Esophagus (tissue), 2 donors: ENCODE results near the gene SFMBT2. TPM values are rescaled to one million over a fixed set of nuclear protein-coding genes. Genes with fewer than 3 reads are reported as not detected.

Experiments used
- H3K27ac ChIP-seq, 2 donors: one replicate each; pipeline ENCODE4 v1.5.1; 2013; ENCODE audit warnings: low read depth in 2 of 2, mild to moderate bottlenecking in 2 of 2, inconsistent platforms in 1 of 2, low read length in 1 of 2, moderate library complexity in 1 of 2
- H3K27me3 ChIP-seq, 2 donors: one replicate each; pipeline ENCODE4 v1.6.1; 2013; ENCODE audit warnings: low read length in 2 of 2, control low read depth in 1 of 2, mild to moderate bottlenecking in 1 of 2; ENCODE audit not compliant: insufficient read depth in 2 of 2, control insufficient read depth in 1 of 2
- H3K36me3 ChIP-seq, 2 donors: one replicate each; pipeline ENCODE4 v1.6.1; 2013; ENCODE audit warnings: low read length in 1 of 2; ENCODE audit not compliant: control insufficient read depth in 2 of 2, insufficient read depth in 2 of 2
- H3K4me1 ChIP-seq, 2 donors: one replicate each; pipeline ENCODE4 v1.6.1; 2013; ENCODE audit warnings: low read length in 1 of 2; ENCODE audit not compliant: control insufficient read depth in 2 of 2, insufficient read depth in 2 of 2
- H3K4me3 ChIP-seq, 2 donors: one replicate each; pipeline ENCODE4 v1.5.1; 2013; ENCODE audit warnings: low read length in 2 of 2, mild to moderate bottlenecking in 2 of 2, low read depth in 1 of 2, moderate library complexity in 1 of 2
- H3K9me3 ChIP-seq, 2 donors: one replicate each; pipeline ENCODE4 v1.6.1; 2013; ENCODE audit warnings: mild to moderate bottlenecking in 2 of 2, low read depth in 1 of 2, low read length in 1 of 2, moderate library complexity in 1 of 2; ENCODE audit not compliant: control insufficient read depth in 2 of 2, insufficient read depth in 1 of 2
- WGBS, 2 donors: extraction: QIAGEN DNeasy Blood & Tissue Kit; methylation state at CpG; one replicate each; pipeline ENCODE4 v1.1.7; 2013; 5-methylcytosine and 5-hydroxymethylcytosine counted together
- polyA plus RNA-seq, 2 donors: library from polyadenylated mRNA; stranded (reverse); fragments of 200-250 nt; gene quantifications; one replicate each; pipeline ENCODE4 v1.2.3, GENCODE V29; 2013
- donor health status: healthy with polysubstance abuse.
- donor health status: Bipolar disorder and iron deficiency.

The SFMBT2 gene
- polyA plus RNA-seq, 2 donors = 0.45 to 0.55 TPM

DNA sequence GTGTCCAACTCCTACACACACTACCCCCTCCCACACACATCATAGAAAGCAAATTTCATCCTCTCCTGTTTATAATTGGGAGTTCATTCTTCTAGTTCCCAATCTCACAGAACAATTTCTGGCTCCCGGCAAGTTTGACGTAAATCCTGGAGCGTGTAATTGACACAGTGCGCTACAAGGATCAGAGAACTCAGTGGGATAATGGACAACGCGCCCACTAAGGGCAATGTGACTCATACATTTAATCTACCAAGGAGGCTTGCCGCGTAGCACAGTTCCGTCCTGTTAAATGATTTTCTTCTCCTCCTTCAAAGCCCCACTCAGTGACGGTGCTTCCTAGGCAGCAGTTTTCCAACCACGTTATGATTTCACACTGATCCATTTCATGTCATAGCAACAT, 277.6 kb downstream of the SFMBT2 start:
- WGBS, 2 donors = 82 to 91% methylated on average over 11 of the region's 11 CpGs
- Histone ChIP-seq H3K36me3 (no peaks in the 10 kb centered on the region), H3K4me3 (no peak overlapping the region), H3K9me3 (peaks cover 0 to 4% of the 10 kb centered on the region in 2 donors), H3K27me3 (no peaks in the 10 kb centered on the region), H3K4me1 (no peaks in the 10 kb centered on the region), H3K27ac (no peak overlapping the region)

DNA sequence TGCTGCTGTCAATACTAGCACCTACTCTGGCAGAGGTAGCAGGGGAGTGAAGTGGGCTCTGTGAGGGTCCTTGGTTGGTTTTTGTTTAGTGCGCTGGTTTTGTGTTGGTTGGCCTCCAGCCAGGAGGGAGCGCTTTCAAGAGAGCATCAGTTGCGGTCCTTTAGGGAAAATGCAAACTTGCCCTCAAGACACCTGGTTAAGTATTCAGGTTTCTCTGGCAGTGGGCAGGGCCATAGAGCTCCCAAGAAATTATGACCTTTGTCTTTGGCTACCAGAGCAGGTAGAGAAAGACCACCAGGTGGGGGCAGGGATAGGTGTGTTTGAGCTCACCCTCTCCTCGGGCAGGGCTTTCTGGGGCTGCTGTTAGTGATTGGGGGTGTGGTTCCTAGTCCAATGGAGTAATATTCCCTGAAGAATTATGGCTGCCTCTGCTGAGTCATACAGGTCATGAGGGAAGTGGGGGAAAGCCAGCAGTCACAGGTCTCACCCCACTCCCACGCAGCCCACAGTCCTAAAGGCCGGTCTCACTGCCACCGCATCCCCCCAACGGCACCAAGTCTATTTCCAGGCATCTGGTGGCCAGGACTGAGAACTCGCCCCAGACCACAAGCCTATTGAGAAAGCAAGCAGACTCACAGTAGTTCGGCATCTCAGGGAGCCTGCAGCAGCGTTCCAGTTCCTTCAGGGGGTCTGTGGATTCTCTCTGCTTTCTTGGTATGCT, 280.5 kb downstream of the SFMBT2 start:
- Histone ChIP-seq H3K9me3 (peaks cover 0 to 4% of the 10 kb centered on the region in 2 donors), H3K27ac (no peak overlapping the region), H3K4me1 (no peaks in the 10 kb centered on the region), H3K4me3 (no peak overlapping the region), H3K36me3 (no peaks in the 10 kb centered on the region), H3K27me3 (no peaks in the 10 kb centered on the region)
- WGBS, 2 donors = 87 to 88% methylated on average over 11 of the region's 11 CpGs

DNA sequence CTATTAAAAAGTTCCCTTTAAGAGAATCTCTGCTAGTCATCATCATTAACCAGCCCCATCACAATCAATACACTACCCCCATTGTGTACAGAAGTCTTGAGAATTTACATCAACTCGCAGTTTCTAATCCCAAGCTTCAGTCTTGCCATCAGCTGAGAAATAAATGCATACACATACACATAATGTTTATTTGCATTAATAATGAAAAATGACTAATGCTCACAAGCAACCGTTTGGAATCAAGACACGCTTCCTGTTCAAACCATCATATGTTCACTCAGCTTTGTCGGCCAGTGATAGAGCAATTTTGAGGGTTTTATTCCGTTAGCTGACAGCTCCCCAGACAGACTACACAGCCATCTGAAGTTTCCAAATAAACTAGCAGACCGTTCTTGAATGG, 287.1 kb downstream of the SFMBT2 start:
- no peaks in the 10 kb centered on the region for H3K27me3 ChIP-seq
- 51 to 52% methylated on average over 6 of the region's 6 CpGs for WGBS, 2 donors
- H3K9me3 ChIP-seq = no peaks in the 10 kb centered on the region

DNA sequence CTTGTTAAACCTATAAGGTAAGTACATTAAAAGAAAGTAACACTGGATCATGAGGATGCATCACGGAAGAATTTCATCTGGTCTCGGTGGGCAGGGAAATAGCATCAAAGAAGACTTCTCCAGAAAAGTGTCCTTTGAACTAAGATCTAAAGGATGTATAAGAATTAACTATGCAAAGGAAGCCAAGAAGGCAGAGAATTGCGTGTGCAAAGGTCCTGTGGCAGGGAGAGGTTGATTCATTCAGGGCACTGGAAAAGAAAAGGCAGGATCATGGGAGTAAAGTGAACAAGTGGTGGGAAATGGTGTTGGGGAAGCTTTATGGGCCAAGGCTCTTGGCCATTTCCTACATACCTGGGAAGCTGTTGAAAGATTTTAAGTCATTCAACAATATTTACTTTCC, 288.3 kb downstream of the SFMBT2 start:
- Histone ChIP-seq H3K4me1 (no peaks in the 10 kb centered on the region), H3K27me3 (no peaks in the 10 kb centered on the region), H3K9me3 (no peaks in the 10 kb centered on the region), H3K36me3 (no peaks in the 10 kb centered on the region), H3K4me3 (no peak overlapping the region), H3K27ac (no peak overlapping the region)
- WGBS, 2 donors = 76 to 91% methylated on average over 3 of the region's 3 CpGs

More for the DNA sequence above, 287.1 kb downstream of the SFMBT2 start:
- Histone ChIP-seq H3K4me3 (no peak overlapping the region), H3K36me3 (no peaks in the 10 kb centered on the region), H3K4me1 (no peaks in the 10 kb centered on the region), H3K27ac (no peak overlapping the region)

DNA sequence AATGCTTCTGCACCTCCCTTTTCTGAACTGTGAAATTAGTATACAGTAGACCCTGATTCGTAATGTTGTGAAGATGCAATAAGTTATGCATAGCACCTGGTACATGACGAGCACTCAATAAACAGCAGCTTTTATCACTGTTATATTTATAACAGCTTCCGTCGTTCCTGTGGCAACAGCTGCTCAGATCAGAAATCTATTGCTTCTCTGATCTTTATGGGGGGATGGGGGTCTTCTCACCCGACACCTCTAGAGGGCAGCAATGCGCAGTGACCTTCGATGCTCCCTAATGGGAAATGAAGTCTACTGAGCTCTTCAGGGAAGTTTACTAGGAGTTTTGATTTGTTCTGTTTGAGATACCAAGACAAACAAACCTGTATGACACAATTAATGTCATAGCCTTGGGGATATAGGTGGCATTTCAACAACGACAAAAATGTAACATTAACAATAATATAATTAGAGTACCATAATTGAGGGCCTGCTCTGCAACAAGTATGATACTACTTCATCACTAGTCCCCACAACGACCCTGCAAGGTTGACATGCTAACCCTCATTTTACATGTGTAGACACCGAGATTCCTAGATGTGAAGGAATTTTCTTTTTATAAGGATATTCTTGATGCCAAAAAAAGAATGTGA, 289.6 kb downstream of the SFMBT2 start:
- Histone ChIP-seq H3K9me3 (no peaks in the 10 kb centered on the region), H3K4me1 (no peaks in the 10 kb centered on the region), H3K36me3 (no peaks in the 10 kb centered on the region), H3K4me3 (no peak overlapping the region), H3K27ac (no peak overlapping the region), H3K27me3 (no peaks in the 10 kb centered on the region)
- 30 to 35% methylated on average over 10 of the region's 10 CpGs for WGBS, 2 donors

DNA sequence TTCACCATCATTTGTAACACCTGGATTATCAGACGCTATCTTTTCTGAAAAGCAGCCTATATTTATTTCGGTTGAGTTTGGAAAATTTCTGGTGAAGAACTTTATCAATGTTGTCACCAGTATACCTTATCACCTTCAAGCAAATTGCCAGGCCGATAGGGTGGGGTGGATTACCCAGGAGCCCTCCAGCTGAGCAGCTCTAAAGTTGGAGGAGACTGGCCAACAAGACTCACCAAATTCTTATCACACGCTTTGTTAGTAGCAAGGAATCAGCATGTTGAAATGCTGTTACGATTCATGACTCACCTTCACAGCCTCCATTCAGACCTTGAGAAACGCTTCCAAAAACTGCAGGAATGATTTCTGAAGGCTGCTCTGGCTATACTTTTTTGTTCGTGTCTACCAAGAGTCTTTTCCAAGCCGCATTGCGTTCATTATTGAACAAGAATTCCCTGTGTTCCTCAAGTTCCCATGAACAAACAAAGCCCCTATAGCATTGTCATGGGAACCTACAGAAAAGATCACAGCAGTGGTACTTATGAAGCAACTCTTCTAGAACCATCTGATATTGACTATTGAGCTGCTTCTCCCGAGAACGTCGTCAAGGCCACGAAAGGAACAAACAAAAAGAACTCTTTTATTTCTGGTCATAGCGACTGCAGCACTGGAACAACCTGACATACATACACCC, 291.4 kb downstream of the SFMBT2 start:
- H3K36me3 ChIP-seq = no peaks in the 10 kb centered on the region
- no peaks in the 10 kb centered on the region for H3K4me1 ChIP-seq
- H3K27me3 ChIP-seq = no peaks in the 10 kb centered on the region
- WGBS, 2 donors = 83 to 84% methylated on average over 14 of the region's 14 CpGs
- no peak overlapping the region for H3K27ac ChIP-seq
- no peak overlapping the region for H3K4me3 ChIP-seq
- H3K9me3 ChIP-seq = no peaks in the 10 kb centered on the region

DNA sequence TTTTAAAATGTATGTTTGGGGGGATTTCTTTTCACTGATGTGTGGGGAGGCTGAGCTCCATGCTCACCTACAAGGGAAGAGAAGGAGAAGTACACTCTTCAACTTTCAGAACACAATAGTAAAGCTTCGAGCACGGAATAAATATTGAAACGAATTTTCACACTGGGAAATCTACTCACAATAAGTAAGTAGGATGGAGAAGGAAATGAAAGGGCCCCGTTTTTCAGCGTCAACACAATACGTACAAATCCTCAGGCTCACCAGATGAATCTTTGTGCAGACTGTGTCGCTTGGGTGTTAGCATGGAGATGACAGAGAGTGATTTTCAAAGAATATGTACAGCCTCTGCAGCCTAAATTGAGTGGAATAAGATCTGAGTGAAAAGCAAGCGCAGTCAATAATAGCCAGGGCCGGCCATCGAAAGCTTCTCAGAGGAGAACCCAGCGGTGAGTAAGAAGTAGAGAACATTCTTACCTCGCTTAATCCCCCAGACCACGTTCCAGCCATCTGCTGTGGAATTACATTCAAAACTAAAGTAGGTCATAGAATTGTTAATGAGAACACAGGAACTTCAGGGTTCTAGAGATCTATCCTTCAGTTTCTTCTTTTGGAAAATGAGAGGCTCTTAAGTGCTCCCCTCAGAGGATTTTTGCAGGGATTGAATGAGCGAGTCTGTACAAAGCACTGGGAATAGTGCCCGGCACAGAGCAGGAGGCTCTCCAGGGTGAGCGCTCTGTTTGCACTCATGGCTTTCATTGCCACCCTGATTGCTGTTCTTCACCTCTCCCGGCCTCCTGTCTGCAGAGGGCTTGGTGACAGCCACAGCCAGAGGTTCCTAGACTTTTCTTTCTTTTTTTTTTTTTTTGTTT, 292.8 kb downstream of the SFMBT2 start:
- no peaks in the 10 kb centered on the region for H3K9me3 ChIP-seq
- H3K36me3 ChIP-seq = no peaks in the 10 kb centered on the region
- 70 to 72% methylated on average over 17 of the region's 17 CpGs for WGBS, 2 donors
- H3K27me3 ChIP-seq = no peaks in the 10 kb centered on the region
- H3K4me1 ChIP-seq = no peaks in the 10 kb centered on the region
- H3K4me3 ChIP-seq = no peak overlapping the region
- H3K27ac ChIP-seq = no peak overlapping the region

DNA sequence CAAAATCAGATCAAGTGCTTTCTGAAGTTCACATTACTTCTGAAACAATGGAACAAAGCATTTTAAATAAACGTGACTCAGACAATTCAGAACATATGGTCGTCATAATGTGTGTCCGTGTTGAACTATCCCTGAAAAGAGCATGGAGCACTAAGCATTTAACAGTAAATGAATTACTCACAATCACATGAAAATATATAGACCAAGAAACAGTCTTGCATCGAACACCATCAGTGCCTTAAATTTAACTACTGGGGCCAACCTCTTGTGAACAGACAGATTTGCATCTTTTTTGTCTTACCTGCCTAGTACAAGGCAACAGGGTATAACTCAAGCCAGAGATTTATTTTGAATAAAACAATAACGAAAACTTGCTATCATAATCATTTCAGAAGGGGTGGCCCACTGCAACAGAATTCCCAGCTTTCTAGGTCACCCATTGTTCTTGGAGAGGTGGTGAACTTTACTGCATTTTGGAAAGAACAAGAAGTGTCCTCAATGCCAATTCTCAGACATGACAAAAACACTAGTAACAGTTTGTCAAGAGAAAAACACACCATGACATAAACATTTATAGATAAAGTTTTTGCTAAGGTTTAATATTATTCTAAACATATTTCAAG, 293.5 kb downstream of the SFMBT2 start:
- WGBS, 2 donors = 83 to 85% methylated on average over 5 of the region's 5 CpGs
- no peaks in the 10 kb centered on the region for H3K9me3 ChIP-seq
- H3K27me3 ChIP-seq = no peaks in the 10 kb centered on the region
- no peaks in the 10 kb centered on the region for H3K36me3 ChIP-seq
- no peak overlapping the region for H3K27ac ChIP-seq
- no peaks in the 10 kb centered on the region for H3K4me1 ChIP-seq
- H3K4me3 ChIP-seq = no peak overlapping the region

DNA sequence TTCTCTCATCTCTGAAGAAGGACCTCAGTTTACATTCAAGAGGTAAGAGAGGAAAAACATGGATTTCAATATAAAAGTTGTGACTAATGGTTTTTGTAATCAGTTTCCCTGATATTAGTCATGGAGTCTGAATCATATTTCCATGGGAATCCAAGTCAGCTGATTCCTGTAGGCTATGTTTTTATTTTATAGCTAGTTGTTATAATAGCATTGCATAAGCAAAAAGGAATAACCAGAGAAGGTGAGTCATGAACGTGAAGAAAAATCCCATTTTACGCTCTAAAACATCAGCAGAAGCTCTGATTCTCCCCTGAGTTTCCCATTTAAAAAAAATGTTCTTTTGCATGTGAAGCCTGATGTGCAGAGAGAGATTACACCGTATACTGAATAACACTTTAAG, 299.3 kb downstream of the SFMBT2 start:
- Histone ChIP-seq H3K4me1 (no peaks in the 10 kb centered on the region), H3K4me3 (no peak overlapping the region), H3K27me3 (no peaks in the 10 kb centered on the region), H3K36me3 (no peaks in the 10 kb centered on the region), H3K27ac (no peak overlapping the region), H3K9me3 (no peaks in the 10 kb centered on the region)
- 71 to 79% methylated on average over 3 of the region's 3 CpGs for WGBS, 2 donors
